Stomach (tissue), 4 donors: Measurements from ENCODE around the gene FHAD1.

ENCODE experiments used
- EP300 ChIP-seq: sonication (generic); formaldehyde crosslinking; IDR thresholded peaks from one replicate; pipeline ENCODE4 v1.6.1; 2017; ENCODE audit warnings: antibody characterized with exemption
- POLR2A ChIP-seq, 4 donors: fragments of 450-650 bp; IDR thresholded peaks; one replicate each; pipeline ENCODE4 v1.6.1; 2016; ENCODE audit warnings: antibody characterized with exemption in 4 of 4, control low read depth in 2 of 4, mild to moderate bottlenecking in 1 of 4, moderate library complexity in 1 of 4
- POLR2AphosphoS5 ChIP-seq, 3 donors: sonication (generic); formaldehyde crosslinking; IDR thresholded peaks; one replicate each; pipeline ENCODE4 v1.6.1; 2016; ENCODE audit warnings: antibody characterized with exemption in 3 of 3
- TF ChIP-seq, protein P1 (sequence below), 7 experiments: fragments of 450-650 bp in 4 of 7; fragments of 200-600 bp in 3 of 7; sonication (generic) in 3 of 7; IDR thresholded peaks; one replicate each; pipeline ENCODE4 v1.5.1; 2016 to 2019; ENCODE audit warnings: antibody characterized with exemption in 7 of 7, control low read depth in 2 of 7, mild to moderate bottlenecking in 1 of 7

GRCh38 chr1:15218287-15219279 is 28.4 kb upstream of the FHAD1 start:
- TF ChIP-seq POLR2AphosphoS5 (IDR thresholded peaks at IDR 0.05) = no peak
- TF ChIP-seq, protein P1, sequence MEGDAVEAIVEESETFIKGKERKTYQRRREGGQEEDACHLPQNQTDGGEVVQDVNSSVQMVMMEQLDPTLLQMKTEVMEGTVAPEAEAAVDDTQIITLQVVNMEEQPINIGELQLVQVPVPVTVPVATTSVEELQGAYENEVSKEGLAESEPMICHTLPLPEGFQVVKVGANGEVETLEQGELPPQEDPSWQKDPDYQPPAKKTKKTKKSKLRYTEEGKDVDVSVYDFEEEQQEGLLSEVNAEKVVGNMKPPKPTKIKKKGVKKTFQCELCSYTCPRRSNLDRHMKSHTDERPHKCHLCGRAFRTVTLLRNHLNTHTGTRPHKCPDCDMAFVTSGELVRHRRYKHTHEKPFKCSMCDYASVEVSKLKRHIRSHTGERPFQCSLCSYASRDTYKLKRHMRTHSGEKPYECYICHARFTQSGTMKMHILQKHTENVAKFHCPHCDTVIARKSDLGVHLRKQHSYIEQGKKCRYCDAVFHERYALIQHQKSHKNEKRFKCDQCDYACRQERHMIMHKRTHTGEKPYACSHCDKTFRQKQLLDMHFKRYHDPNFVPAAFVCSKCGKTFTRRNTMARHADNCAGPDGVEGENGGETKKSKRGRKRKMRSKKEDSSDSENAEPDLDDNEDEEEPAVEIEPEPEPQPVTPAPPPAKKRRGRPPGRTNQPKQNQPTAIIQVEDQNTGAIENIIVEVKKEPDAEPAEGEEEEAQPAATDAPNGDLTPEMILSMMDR (IDR thresholded peaks at IDR 0.05) = no peak
- TF ChIP-seq EP300 = no peak
- no peak for TF ChIP-seq POLR2A (IDR thresholded peaks at IDR 0.05)
